Activated CD8-positive, alpha-beta memory T cell treated with anti-CD3 and anti-CD28 coated beads, Interleukin-2, amount 50 U/mL, for 1 hour (primary cell): ENCODE measurements around the gene PLAGL2.

Source experiments
- DNase-seq: peaks from one replicate; pipeline ENCODE4 v3.0.0-alpha.2; 2020; ENCODE audit errors: extremely low read depth

Gene PLAGL2

GRCh38 chr20:32231245-32231644, 23.7 kb upstream of the PLAGL2 start:
- DNase-seq, result no peak

- no peak for DNase-seq
Observed at GRCh38 chr20:32230707-32231106, 23.2 kb upstream of the PLAGL2 start.

- DNase-seq, result no peak
Observed at GRCh38 chr20:32229251-32229747, 21.8 kb upstream of the PLAGL2 start.

GRCh38 chr20:32227744-32228688, 20.5 kb upstream of the PLAGL2 start:
- no peak for DNase-seq

- no peak for DNase-seq
Observed at GRCh38 chr20:32227306-32227705, 19.8 kb upstream of the PLAGL2 start.

- DNase-seq, result no peak
Observed at GRCh38 chr20:32226391-32226790, 18.8 kb upstream of the PLAGL2 start.

- DNase-seq, result no peak
Observed at GRCh38 chr20:32224463-32224862, 16.9 kb upstream of the PLAGL2 start.

- no peak for DNase-seq
Observed at GRCh38 chr20:32218156-32218900, 10.8 kb upstream of the PLAGL2 start.

GRCh38 chr20:32216179-32217142, 8.9 kb upstream of the PLAGL2 start:
- DNase-seq, result no peak

- DNase-seq, result no peak
Observed at GRCh38 chr20:32215729-32216128, 8.2 kb upstream of the PLAGL2 start.

GRCh38 chr20:32215147-32215546, 7.6 kb upstream of the PLAGL2 start:
- no peak for DNase-seq

- DNase-seq, result no peak
Observed at GRCh38 chr20:32213870-32214269, 6.3 kb upstream of the PLAGL2 start.

GRCh38 chr20:32209850-32210605, 2.5 kb upstream of the PLAGL2 start:
- DNase-seq, result no peak

- DNase-seq, result no peak
Observed at GRCh38 chr20:32208499-32209154, 1.1 kb upstream of the PLAGL2 start.

GRCh38 chr20:32206760-32207625, 550 bp downstream of the PLAGL2 start:
- DNase-seq, result no peak

GRCh38 chr20:32205843-32206759, 1.4 kb downstream of the PLAGL2 start:
- DNase-seq, result no peak

- DNase-seq, result no peak
Observed at GRCh38 chr20:32205110-32205842, 2.3 kb downstream of the PLAGL2 start.
